Astrocyte of the cerebellum (primary cell): ENCODE data around the gene TCFL5.

ENCODE experiments used
- DNase-seq: peaks from one replicate; pipeline ENCODE4 v3.0.0-alpha.2; 2011; ENCODE audit warnings: low read depth
- H3K4me3 ChIP-seq: 2 replicates; pipeline ENCODE4 v1.5.1; 2011; ENCODE audit warnings: mild to moderate bottlenecking, low read depth, low read length, moderate library complexity
- CTCF ChIP-seq: IDR thresholded peaks from 2 replicates; pipeline ENCODE4 v1.5.1; 2012; ENCODE audit warnings: low read length, low read depth, moderate library complexity, mild to moderate bottlenecking; ENCODE audit errors: missing control alignments
- in situ Hi-C: cut with HindIII; loops from 2 replicates; pipeline ENCODE4 v1.10.0; 2017; ENCODE audit warnings: low sequenced_read_pairs

Gene TCFL5

DNA sequence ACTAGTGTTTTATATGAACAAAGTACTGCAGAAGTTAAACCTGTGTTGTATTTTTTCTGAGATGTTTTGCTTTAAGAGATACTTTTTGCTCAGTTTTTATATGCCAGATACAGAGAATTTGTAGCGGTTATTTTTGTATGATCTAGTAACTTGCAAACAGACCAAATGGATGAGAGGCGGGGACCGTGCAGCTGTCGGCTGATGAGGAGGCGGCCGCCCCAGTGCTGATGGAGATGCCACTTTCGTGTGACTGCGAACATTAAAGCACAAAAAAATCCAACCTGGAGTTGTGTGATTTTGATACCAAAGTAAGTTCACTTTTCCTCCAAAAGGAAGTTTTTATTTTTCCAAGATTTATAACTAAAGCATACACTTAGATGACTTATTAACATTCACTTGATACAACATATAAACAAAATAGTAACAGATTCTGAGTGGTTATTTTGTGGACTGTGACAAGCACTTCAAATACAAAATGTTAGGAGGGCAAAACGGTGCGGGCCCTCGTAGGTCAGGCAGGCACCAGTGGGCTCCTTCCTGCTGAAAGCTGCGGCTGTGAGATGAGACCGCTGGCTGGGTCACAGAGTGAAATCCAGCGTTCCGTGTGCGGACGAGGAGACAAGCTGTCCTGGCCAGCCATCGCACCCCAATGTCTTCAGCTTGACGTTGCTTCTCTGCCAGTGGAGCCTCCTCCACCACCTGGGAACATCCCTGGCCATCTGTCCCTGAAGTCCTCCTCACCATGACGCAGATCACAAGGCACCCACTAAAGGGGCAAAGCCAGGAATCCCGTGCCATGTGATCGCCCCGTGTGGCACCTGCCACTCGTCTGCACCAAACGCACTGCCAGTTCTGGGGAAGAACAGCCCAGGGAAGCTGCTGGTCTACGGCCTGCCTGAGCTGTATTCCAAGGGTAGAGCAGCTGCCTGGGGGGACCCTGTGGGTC, 61.0 kb downstream of the TCFL5 start:
- H3K4me3 ChIP-seq = no peak overlapping the region
- in situ Hi-C loops = no loop called here
- no peak for TF ChIP-seq CTCF
- no peak for DNase-seq

- no peak for TF ChIP-seq CTCF
- in situ Hi-C loops = no loop called here
- no peak for DNase-seq
- H3K4me3 ChIP-seq = no peak overlapping the region
These were observed 61.7 kb downstream of the TCFL5 start for GRCh38 chr20:62799873-62800272.

GRCh38 chr20:62799459-62799858, 62.2 kb downstream of the TCFL5 start:
- no peak for DNase-seq
- TF ChIP-seq CTCF = no peak
- H3K4me3 ChIP-seq = no peak overlapping the region
- in situ Hi-C loops = no loop called here

DNA sequence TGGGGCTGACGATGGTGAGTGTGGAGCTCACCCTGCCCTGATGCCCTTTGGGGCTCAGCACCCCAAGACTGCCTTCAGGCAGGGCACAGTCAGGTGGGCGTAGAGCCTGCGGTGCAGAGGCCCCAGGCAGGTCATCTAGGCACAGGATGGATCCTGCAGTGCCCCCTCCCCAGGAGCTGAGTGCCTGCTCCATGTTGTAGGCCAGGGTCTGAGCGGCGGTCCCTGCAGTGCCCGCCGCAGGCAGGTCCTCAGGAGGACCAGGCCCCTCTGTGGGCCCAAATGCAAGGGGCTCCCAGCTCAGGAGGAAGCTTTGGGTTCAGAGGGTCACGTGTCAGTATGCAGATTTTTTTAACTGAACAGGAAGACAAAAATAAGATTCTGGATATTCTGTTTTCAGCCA, 62.6 kb downstream of the TCFL5 start:
- H3K4me3 ChIP-seq = no peak overlapping the region
- in situ Hi-C loops = no loop called here
- no peak for TF ChIP-seq CTCF
- no peak for DNase-seq

- H3K4me3 ChIP-seq = peak overlapping the region; percentile 54
- in situ Hi-C loops = no loop called here
- no peak for DNase-seq
- TF ChIP-seq CTCF = no peak
These were observed 63.7 kb downstream of the TCFL5 start for GRCh38 chr20:62797671-62798532.

GRCh38 chr20:62796699-62797491, 64.7 kb downstream of the TCFL5 start:
- DNase-seq = no peak
- peak overlapping the region; percentile 54 for H3K4me3 ChIP-seq
- no peak for TF ChIP-seq CTCF
- in situ Hi-C loops = no loop called here
